HG03060 (cell line): ENCODE measurements around the gene CPNE2.

Experiments
- ATAC-seq: cut with Tn5 transposase; IDR thresholded peaks from one replicate; pipeline ENCODE4 v1.9.1; 2021; ENCODE audit warnings: low read depth, moderate number of reproducible peaks; ENCODE audit not compliant: unreplicated experiment

The CPNE2 gene

DNA sequence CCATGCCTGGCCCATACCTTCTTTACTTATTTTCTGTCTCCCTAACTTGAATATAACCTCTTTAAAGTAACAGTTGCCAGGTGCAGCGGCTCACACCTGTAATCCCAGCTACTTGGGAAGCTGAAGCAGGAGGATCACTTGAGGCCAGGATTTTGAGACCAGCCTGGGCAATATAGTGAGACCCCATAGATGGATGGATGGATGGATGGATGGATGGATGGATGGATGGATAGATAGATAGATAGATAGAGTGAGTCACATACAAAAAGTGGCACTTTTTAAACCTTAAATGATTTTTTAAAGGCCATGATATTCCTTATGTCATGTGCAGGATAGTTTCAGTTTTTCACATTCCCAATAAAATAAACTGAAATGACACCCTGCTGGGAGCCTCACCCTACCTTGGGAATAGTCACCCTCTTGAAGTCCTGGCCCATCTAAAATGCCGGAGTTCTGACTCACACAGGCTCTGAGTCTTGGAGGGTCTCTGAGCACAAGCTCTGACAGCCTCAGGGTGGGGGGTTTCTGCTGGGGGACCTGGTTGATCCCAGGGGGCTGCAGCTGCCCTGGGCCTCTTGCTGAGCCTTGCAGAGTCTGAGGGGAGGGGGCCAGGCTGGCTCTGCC, 26.2 kb downstream of the CPNE2 start:
- ATAC-seq = no peak

GRCh38 chr16:57123216-57123973, 31.0 kb downstream of the CPNE2 start:
- ATAC-seq = no peak

DNA sequence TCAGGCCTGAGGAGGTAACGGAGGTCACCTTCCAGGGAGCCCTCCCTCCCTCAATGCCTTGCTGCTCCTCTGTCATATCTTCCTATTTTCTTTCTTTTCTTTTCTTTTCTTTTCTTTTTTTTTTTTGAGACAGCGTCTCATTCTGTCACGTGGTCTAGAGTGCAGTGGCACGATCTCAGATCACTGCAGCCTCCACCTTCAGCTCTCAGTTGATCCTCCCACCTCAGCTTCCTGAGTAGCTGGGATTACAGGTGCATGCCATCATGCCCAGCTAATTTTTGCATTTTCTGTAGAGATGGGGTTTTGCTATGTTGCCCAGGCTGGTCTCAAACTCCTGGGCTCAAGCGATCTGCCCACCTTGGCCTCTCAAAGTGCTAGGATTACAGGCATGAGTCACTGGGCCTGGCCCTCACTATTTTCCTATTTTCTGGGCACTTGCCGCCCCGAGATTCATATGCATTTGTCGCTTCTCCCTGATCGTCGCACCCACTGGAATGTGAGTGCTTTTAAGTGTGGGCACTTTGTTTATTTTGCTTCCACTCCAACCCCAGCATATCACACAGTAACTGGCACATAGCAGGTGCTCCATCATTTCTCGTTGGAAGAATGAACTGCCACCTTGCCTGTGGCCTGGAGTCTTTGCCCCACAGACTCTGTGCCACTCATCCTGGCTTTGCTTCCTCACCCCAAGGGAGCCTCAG, 31.7 kb downstream of the CPNE2 start:
- no peak for ATAC-seq

GRCh38 chr16:57125376-57125775, 33.0 kb downstream of the CPNE2 start:
- ATAC-seq = no peak

GRCh38 chr16:57125969-57126368, 33.6 kb downstream of the CPNE2 start:
- no peak for ATAC-seq

- no peak for ATAC-seq
These were observed 34.0 kb downstream of the CPNE2 start for GRCh38 chr16:57126411-57126810.

GRCh38 chr16:57127037-57127763, 34.8 kb downstream of the CPNE2 start:
- ATAC-seq = no peak

- ATAC-seq = no peak
These were observed 35.5 kb downstream of the CPNE2 start for GRCh38 chr16:57127836-57128235.

- ATAC-seq = no peak
These were observed 36.5 kb downstream of the CPNE2 start for GRCh38 chr16:57128771-57129389.

DNA sequence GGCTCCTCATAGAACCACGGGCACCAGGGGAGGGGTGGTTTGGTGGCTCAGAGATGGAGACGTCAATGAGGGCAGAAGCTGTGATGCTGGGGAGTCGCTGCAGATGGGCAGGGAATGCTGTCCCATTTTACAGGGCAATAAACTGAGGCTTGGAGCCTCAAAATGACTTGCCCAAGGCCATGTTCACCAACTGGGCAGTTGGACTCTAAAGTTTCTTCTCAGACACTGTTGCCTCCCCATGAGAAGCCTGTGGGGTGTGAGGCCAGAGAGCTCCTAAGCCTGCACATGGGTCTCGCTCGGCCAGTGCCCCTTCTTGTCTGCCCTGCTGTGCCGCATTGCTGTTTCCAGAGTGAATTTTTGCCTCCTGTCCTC, 38.6 kb downstream of the CPNE2 start:
- no peak for ATAC-seq

GRCh38 chr16:57131351-57131970, 39.1 kb downstream of the CPNE2 start:
- ATAC-seq = no peak

- ATAC-seq = no peak
These were observed 40.1 kb downstream of the CPNE2 start for GRCh38 chr16:57132470-57132869.

DNA sequence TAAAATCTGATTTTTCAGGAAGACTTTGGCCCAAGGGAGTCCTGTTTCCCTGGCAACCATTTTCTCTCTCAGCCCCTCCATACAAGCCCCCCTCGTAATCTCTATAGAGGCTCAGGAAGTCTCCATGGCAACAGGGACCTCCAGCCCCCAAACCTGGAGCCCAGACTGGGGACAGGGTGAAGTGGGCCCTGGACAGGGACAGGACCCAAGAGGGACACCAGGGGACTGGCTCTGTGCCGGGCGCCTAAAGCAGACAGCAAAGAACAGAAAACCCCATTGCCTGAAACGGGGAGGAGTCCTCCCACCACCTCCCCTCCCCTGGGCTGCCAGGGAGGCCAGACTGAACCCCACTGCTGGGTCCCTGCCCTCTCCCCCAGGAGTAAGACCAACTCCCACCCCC, 40.6 kb downstream of the CPNE2 start:
- no peak for ATAC-seq

GRCh38 chr16:57133886-57134285, 41.5 kb downstream of the CPNE2 start:
- no peak for ATAC-seq

- no peak for ATAC-seq
These were observed 42.6 kb downstream of the CPNE2 start for GRCh38 chr16:57134982-57135381.

DNA sequence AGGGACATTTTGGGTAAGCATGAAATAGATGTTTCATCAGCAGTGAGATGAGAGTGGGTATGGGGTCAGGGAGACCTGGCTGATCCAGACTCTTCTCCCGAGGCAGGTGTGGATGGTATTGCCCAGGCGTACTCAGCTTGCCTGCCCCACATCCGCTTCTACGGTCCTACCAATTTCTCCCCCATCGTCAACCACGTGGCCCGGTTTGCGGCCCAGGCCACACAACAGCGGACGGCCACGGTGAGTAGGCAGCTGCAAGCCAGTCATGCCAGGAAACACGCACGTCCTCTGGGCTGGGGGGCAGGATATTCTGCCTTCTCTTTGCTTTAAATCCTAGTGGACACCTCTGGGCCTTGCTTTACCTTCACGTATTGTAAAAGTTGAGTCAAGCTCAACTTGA, 44.7 kb downstream of the CPNE2 start:
- no peak for ATAC-seq

DNA sequence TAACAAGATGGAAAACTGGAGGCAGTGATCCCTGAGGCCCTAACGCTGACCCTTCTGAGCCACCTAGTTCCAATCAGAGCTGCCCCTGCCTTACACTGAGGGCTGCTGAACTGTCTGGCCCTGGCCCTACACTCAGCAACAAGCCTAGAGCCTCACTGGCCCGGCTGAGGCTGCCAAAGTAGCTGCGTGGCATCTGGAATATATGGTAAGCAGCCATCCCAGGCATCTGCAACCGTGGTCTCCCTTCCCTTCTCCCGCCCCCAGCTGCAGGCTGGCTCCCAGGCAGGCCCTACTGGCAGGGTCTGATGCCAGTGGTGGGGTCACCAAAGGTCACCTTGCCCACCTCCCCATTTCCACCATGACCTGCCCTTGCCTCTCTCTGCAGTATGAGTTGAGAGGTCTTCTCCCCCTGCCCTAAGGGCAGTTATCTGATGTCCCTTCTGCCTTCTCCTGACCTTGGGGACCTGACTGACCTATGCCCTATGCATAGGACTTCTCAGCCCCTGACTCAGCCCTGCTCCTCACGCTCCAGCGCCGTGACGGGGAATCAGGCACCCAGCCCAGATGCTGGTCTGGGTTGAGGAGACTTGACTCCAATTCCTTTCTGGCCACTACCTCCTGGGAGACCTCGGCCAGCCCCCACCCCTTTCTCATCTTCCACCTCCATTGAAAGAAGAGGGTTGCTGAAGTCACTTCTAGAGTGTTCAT, 45.3 kb downstream of the CPNE2 start:
- ATAC-seq = no peak

DNA sequence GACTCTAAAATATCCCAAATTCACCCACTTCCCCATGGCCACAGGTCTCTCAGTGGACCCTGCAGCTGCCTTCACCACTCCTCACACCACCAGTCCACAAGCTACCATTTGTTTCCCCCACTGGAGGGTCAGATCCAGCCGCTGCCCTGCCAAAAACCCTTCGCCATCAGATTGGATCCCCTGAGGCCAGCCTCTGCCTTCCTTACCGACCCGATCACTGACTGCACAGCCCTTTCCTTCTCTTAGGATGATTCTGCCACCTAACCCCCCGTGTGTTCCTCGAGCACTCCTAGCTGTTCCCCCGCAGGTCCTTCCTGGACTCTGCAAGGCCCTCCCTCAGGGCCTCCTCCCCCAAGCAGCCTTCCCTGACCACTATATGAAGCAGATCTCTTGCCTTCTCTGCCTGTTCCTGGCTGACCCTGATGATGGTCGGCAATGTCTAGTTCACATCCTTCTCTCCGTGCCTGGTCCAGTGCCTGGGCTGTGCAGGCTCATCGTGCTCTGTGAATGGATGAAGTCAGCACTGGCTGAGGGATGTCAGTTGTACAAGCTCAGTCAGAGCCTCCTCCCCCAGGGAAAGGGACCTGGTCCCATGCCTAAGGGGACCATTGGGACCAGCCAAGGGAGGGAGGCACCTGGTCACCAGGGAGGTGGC, 46.0 kb downstream of the CPNE2 start:
- ATAC-seq = no peak
